ENCODE measurements around the gene ADSS1.
"Not testable (repeated sequence)": the region's sequence is repeated elsewhere in the genome, so short reads cannot be mapped to it uniquely, and the experiment has no call there.

Gene ADSS1

DNA sequence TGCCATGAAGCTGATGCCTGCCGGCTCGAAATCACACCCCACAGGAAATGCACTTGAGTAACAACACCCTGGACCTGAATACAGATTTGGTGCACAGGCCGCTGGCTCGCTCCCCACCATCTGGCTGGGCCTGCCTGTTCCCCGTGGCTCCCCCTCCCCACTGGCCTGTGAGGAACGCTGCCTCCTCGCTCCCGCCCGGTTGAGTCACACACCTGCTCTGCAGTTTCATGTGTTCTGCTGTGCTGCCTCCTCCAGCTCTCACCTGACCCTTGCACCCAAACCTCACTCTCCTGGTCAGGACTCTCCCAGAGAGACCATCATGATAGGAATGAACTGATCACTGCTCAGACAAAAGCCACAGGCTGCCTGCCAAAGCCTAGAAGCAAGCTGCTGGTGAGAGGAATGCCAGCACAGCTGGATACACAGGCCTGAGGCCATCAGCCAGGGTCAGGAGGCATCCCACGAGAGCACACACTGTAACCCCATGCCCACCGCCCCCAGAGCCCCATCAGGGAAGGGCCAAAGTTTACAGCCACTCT, 25.2 kb downstream of the ADSS1 start:
- Histone ChIP-seq H3K4me1 (peaks cover 19 to 45% (median 37%) of the 10 kb centered on the region in 10 experiments), H3K27ac (no peak overlapping the region; a peak in 2 of 22 replicates), H3K27me3 (no peaks in the 10 kb centered on the region), H3K9ac (peak overlapping the region in 5 of 11 experiments; percentile 15 to 52 (median 31); a peak in 6 of 22 replicates), H3K36me3 (peaks cover 0 to 3% (median 0%) of the 10 kb centered on the region in 11 experiments; a peak in 5 of 22 replicates), H4K20me1 (peaks cover 2 to 12% (median 11%) of the 10 kb centered on the region in 11 experiments; a peak in 19 of 22 replicates), H3K4me2 (peak overlapping the region in 9 of 11 experiments; percentile 13 to 65 (median 43); a peak in 15 of 22 replicates), H3K4me3 (no peak overlapping the region), H3K9me3 (replicated peaks in 1 of 11) (peaks cover 0 to 26% (median 23%) of the 10 kb centered on the region in 11 experiments; a peak in 16 of 22 replicates)
- no peak for TF ChIP-seq Cebpa-rat (IDR thresholded peaks at IDR 0.05)

DNA sequence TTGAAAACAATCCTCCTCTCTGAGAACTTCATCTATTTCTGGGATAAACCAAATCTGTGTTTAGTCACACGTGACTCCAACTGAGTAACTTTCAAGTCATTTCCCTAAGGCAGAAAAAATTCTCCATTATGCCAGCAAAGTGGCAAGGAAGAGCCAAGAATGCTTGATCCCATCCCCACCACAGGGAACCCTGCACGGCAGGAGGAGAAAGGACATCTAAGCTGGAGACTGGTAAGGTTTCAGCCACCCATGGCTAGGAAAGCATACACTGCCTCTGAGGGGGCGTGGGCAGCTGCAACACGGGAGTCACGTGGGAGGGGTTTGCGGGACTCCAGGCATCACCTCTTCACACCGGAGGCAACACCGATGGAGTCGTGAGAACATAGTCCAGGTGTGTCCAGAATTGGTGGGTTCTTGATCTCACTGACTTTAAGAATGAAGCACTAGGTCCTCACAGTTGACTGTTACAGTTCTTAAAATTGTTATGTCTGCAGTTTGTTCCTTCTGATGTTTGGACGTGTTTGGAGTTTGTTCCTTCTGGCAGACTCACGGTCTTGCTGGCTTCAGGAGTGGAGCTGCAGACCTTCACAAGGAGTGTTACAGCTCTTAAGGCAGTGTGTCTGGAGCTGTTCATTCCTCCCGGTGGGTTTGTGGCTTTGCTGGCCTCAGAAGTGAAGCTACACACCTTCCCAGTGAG, 26.2 kb downstream of the ADSS1 start:
- H3K9ac ChIP-seq = no peak overlapping the region
- H3K4me2 ChIP-seq = no peak overlapping the region
- H3K4me1 ChIP-seq = peaks cover 29 to 55% (median 48%) of the 10 kb centered on the region in 10 experiments
- peaks cover 13 to 22% (median 21%) of the 10 kb centered on the region in 11 experiments; a peak in 20 of 22 replicates for H4K20me1 ChIP-seq
- H3K9me3 ChIP-seq (replicated peaks in 1 of 11) = peaks cover 0 to 26% (median 23%) of the 10 kb centered on the region in 11 experiments; a peak in 16 of 22 replicates
- no peak overlapping the region for H3K27ac ChIP-seq
- no peak for TF ChIP-seq Cebpa-rat (IDR thresholded peaks at IDR 0.05)
- peaks cover under 1 to 13% (median 9%) of the 10 kb centered on the region in 11 experiments; a peak in 17 of 22 replicates for H3K36me3 ChIP-seq
- H3K4me3 ChIP-seq = no peak overlapping the region
- no peaks in the 10 kb centered on the region for H3K27me3 ChIP-seq

DNA sequence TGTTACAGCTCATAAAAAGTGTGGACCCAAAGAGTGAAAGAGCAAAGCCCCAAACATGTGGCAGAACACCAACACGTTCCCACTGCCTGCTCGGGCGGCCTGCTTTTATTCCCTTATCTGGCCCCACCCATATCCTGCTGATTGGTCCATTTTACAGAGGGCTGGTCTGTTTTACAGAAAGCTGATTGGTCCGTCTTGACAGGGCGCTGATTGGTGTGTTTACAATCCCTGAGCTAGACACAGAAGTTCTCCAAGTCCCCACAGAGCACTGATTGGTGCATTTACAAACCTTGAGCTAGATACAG, 26.7 kb downstream of the ADSS1 start:
- not testable (repeated sequence) for H3K4me3 ChIP-seq, H3K9ac ChIP-seq, H3K4me2 ChIP-seq, H3K27me3 ChIP-seq, H3K27ac ChIP-seq
- H3K4me1 ChIP-seq = peaks cover 34 to 60% (median 53%) of the 10 kb centered on the region in 10 experiments
- H3K9me3 ChIP-seq (replicated peaks in 1 of 11) = peaks cover 0 to 26% (median 23%) of the 10 kb centered on the region in 11 experiments; a peak in 16 of 22 replicates
- peaks cover 5 to 18% (median 14%) of the 10 kb centered on the region in 11 experiments for H3K36me3 ChIP-seq
- peaks cover 18 to 27% (median 26%) of the 10 kb centered on the region in 11 experiments; a peak in 20 of 22 replicates for H4K20me1 ChIP-seq

DNA sequence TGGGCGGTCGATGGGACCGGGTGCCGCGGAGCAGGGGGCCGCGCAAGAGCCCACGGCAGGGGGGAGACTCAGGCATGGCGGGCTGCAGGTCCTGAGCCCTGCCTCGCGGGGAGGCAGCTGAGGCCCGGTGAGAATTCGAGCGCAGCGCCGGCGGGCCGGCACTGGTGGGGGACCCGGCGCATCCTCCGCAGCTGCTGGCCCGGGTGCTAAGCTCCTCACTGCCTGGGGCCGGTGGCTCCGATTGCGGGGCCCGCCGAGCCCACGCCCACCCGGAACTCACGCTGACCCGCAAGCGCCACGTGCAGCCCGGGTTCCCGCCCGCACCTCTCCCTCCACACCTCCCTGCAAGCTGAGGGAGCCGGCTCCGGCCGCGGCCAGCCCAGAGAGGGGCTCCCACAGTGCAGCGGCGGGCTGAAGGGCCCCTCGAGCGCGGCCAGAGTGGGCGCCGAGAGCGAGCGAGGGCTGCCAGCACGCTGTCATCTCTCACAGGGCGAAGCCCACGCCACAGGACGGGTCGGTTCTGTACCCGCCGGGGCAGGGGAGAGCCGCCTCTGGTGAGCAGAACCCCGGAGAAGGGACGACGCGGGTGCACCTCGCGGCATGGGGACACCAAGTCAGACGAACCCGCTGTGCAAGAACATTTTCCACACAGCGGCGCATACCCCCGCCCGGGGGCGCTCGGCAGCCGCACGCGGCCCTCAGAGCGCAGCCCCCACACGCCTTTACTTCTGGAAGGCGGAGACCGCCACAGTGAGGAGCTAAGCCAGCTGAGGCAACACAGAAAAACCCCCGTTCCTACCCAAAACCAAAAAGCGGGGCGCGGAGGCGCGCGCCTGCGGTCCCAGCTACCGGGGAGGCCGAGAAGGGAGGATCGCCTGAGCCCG, 27.8 kb downstream of the ADSS1 start:
- H3K4me2 ChIP-seq = peak overlapping the region; percentile 76 to 95 (median 92)
- H3K9me3 ChIP-seq (replicated peaks in 1 of 11) = peaks cover 0 to 26% (median 23%) of the 10 kb centered on the region in 11 experiments; a peak in 16 of 22 replicates
- peak overlapping the region; percentile 62 to 97 (median 93); a peak in 21 of 22 replicates for H3K27ac ChIP-seq
- peaks cover 21 to 38% (median 37%) of the 10 kb centered on the region in 11 experiments; a peak in 20 of 22 replicates for H4K20me1 ChIP-seq
- peak overlapping the region; percentile 52 to 100 (median 78) for H3K4me3 ChIP-seq
- H3K9ac ChIP-seq = peak overlapping the region; percentile 73 to 99 (median 97)
- peaks cover 16 to 28% (median 25%) of the 10 kb centered on the region in 11 experiments for H3K36me3 ChIP-seq
- H3K4me1 ChIP-seq = peaks cover 43 to 64% (median 62%) of the 10 kb centered on the region in 10 experiments
- no peak for TF ChIP-seq Cebpa-rat (IDR thresholded peaks at IDR 0.05)
- H3K27me3 ChIP-seq = no peaks in the 10 kb centered on the region

DNA sequence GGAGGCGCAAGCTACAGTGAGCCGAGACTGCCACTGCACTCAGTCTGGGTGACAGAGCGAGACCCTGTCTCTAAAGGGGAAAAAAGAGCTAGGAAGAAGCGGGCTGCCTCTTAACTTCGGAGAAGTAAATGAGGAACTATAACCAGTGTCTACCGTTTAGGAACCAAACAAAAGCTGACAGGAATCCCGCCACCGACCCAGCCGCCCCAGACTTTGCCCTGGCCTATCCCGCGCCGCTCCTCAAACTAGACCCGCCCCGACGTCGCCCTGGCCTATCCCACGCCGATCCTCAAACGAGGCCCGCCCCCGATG, 28.4 kb downstream of the ADSS1 start:
- H3K27me3 ChIP-seq = no peaks in the 10 kb centered on the region
- H4K20me1 ChIP-seq = peaks cover 21 to 44% (median 42%) of the 10 kb centered on the region in 11 experiments; a peak in 20 of 22 replicates
- peak overlapping the region; percentile 76 to 95 (median 92) for H3K4me2 ChIP-seq
- TF ChIP-seq Cebpa-rat (IDR thresholded peaks at IDR 0.05) = no peak
- peak overlapping the region; percentile 52 to 100 (median 78) for H3K4me3 ChIP-seq
- H3K27ac ChIP-seq = peak overlapping the region; percentile 62 to 97 (median 93); a peak in 21 of 22 replicates
- H3K9me3 ChIP-seq (replicated peaks in 1 of 11) = peaks cover 0 to 26% (median 23%) of the 10 kb centered on the region in 11 experiments; a peak in 16 of 22 replicates
- H3K4me1 ChIP-seq = peaks cover 43 to 69% (median 67%) of the 10 kb centered on the region in 10 experiments
- H3K9ac ChIP-seq = peak overlapping the region; percentile 73 to 99 (median 97)
- peaks cover 22 to 34% (median 30%) of the 10 kb centered on the region in 11 experiments for H3K36me3 ChIP-seq

DNA sequence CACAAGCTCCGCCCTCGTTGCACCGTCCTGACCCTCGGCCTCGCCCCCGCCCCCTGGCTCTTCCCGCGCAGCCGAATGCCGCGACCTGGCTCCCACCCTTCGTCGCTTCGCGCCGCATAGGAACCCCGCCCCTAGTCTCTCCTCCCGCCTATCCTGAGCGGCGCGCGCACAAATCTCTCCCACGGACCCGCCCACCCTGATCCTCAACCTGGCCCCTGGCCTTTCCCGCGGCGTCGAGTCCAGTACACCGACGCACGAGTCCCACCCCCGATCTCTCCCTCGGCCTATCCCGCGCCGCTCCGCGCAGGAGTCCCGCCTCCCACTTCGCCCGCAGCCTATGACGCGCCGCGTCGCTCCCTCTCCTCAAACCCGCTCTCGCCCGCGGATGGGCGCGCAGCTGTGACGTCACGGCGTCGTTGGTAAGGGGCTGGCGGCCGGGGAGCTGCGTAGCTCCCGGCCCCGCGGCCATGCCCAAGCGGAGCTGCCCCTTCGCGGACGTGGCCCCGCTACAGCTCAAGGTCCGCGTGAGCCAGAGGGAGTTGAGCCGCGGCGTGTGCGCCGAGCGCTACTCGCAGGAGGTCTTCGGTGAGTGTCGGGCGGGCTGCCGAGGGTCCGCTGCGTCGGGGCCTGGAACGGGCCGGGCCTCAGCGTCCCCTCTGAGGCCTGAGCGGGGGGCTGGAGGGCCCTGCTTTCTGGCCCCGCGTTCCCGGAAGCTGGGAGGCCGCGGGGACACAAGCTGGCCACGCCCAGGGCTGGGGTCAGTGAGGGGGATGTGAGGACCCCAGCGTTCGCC, 28.9 kb downstream of the ADSS1 start, which contains the start of gene SIVA1:
SIVA1 (plus strand) TSS at position 413 of the 793 bp plus-strand sequence; CDS start at position 468, 55 bp downstream.
- H3K4me2 ChIP-seq = peak within 1 kb of the TSS; percentile 92 to 99 (median 97)
- no peak for TF ChIP-seq Cebpa-rat (IDR thresholded peaks at IDR 0.05)
- H3K9me3 ChIP-seq (replicated peaks in 1 of 11) = peaks cover 0 to 26% (median 23%) of the 10 kb centered on the region in 11 experiments; a peak in 16 of 22 replicates
- peaks cover 40 to 70% (median 65%) of the 10 kb centered on the region in 10 experiments for H3K4me1 ChIP-seq
- H3K27ac ChIP-seq = peak within 1 kb of the TSS; percentile 82 to 97 (median 93)
- H4K20me1 ChIP-seq = peaks cover 21 to 49% (median 48%) of the 10 kb centered on the region in 11 experiments; a peak in 20 of 22 replicates
- no peaks in the 10 kb centered on the region for H3K27me3 ChIP-seq
- H3K36me3 ChIP-seq = peaks cover 27 to 40% (median 36%) of the 10 kb centered on the region in 11 experiments
- peak within 1 kb of the TSS; percentile 91 to 99 (median 97) for H3K9ac ChIP-seq
- peak within 1 kb of the TSS; percentile 92 to 100 (median 98) for H3K4me3 ChIP-seq

DNA sequence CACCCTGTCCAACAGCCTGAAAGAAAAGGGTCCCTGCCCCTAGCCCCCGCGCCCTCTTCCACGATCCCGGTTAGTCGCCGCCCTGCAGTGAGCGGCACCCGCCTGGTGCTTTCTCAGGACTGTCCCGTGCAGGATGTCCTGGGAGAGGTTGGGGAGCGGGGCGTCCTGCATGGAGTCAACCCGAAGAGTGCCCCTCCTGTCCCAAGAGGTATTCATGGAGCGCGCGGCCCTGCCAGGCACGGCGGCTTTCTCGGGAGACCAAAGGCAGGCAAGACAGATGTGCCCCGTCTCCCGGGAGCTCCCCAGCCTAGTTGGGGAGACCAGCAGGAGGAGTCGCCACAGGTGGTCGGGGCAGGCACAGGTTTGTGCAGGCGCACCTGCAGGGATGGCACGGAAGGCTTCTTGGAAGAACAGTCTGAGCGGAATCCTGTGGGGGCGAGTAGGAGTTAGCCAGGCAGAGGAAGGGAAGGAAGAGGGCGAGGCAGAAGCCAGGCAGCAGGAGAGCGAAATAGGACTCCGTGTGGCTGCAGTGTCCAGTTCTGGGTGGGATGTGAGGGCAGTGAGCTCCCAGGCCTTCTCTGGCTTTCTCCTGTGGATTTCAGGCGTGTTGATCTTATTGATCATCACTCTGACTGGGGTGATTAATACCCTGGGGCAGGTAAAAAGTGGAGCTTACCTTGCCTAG, 29.6 kb downstream of the ADSS1 start:
- no peak for TF ChIP-seq Cebpa-rat (IDR thresholded peaks at IDR 0.05)
- H3K9me3 ChIP-seq (replicated peaks in 1 of 11) = peaks cover 0 to 26% (median 23%) of the 10 kb centered on the region in 11 experiments; a peak in 16 of 22 replicates
- peaks cover 39 to 64% (median 58%) of the 10 kb centered on the region in 10 experiments for H3K4me1 ChIP-seq
- no peaks in the 10 kb centered on the region for H3K27me3 ChIP-seq
- peaks cover 33 to 47% (median 43%) of the 10 kb centered on the region in 11 experiments for H3K36me3 ChIP-seq
- peak overlapping the region; percentile 82 to 95 (median 93) for H3K27ac ChIP-seq
- peaks cover 21 to 57% (median 55%) of the 10 kb centered on the region in 11 experiments; a peak in 20 of 22 replicates for H4K20me1 ChIP-seq
- peak overlapping the region; percentile 91 to 99 (median 97) for H3K4me2 ChIP-seq
- H3K4me3 ChIP-seq = peak overlapping the region; percentile 92 to 100 (median 98)
- H3K9ac ChIP-seq = peak overlapping the region; percentile 91 to 99 (median 97)
